ENCODE measurements around the gene ABR.
A peak's percentile ranks its signal among the peaks of the same experiment; 100 is the strongest.
"Not testable (repeated sequence)": the region's sequence is repeated elsewhere in the genome, so short reads cannot be mapped to it uniquely, and the experiment has no call there.

The ABR gene

GRCh38 chr17:1122533-1123392 lies 57.0 kb downstream of the ABR start:
- no peak for DNase-seq (ENCODE audit: extremely low read depth, low read depth)

GRCh38 chr17:1121442-1121817 lies 58.4 kb downstream of the ABR start:
- not testable (repeated sequence) for DNase-seq (ENCODE audit: extremely low read depth, low read depth)

More at GRCh38 chr17:1122533-1123392, 57.0 kb downstream of the ABR start:
- TF ChIP-seq CTCF (IDR thresholded peaks at IDR 0.05; ENCODE audit: low read depth, low read length) = peak; percentile 88

- TF ChIP-seq CTCF (IDR thresholded peaks at IDR 0.05; ENCODE audit: low read depth, low read length) = no peak
- DNase-seq (ENCODE audit: extremely low read depth, low read depth) = no peak
Measured at GRCh38 chr17:1120596-1121441, 59.0 kb downstream of the ABR start.

- no peak for DNase-seq (ENCODE audit: extremely low read depth, low read depth)
- no peak for TF ChIP-seq CTCF (IDR thresholded peaks at IDR 0.05; ENCODE audit: low read depth, low read length)
Measured at GRCh38 chr17:1119924-1120323, 59.9 kb downstream of the ABR start.

- no peak for TF ChIP-seq CTCF (IDR thresholded peaks at IDR 0.05; ENCODE audit: low read depth, low read length)
- no peak for DNase-seq (ENCODE audit: extremely low read depth, low read depth)
Measured at GRCh38 chr17:1116602-1117001, 63.2 kb downstream of the ABR start.

GRCh38 chr17:1112875-1113274 lies 66.9 kb downstream of the ABR start:
- no peak for DNase-seq (ENCODE audit: extremely low read depth, low read depth)
- no peak for TF ChIP-seq CTCF (IDR thresholded peaks at IDR 0.05; ENCODE audit: low read depth, low read length)

GRCh38 chr17:1111599-1112443 lies 68.0 kb downstream of the ABR start:
- no peak for TF ChIP-seq CTCF (IDR thresholded peaks at IDR 0.05; ENCODE audit: low read depth, low read length)
- no peak for DNase-seq (ENCODE audit: extremely low read depth, low read depth)
